Fibroblast of lung (primary cell): Measurements from ENCODE around the gene MS4A18.

Experiments used
- CTCF ChIP-seq, 2 donors: IDR thresholded peaks in 1 of 2; conservative IDR thresholded peaks in 1 of 2; 1 replicate in 1 of 2; 2 replicates in 1 of 2; pipeline ENCODE4 v1.5.1; 2011 to 2012; ENCODE audit warnings: low read length in 2 of 2, control low read depth in 1 of 2, inconsistent platforms in 1 of 2, low read depth in 1 of 2, mild to moderate bottlenecking in 1 of 2
- EZH2 ChIP-seq: IDR thresholded peaks from 2 replicates; pipeline ENCODE4 v1.5.1; 2012; ENCODE audit warnings: low read length, control low read depth, mild to moderate bottlenecking; ENCODE audit errors: missing control alignments

- TF ChIP-seq CTCF (conservative IDR thresholded peaks at IDR 0.05 in 1 of 2, IDR thresholded peaks at IDR 0.05 in 1 of 2; ENCODE audit: low read depth in 1 of 2, low read length in 2 of 2), result no peak
- no peak for TF ChIP-seq EZH2
These were observed 16.9 kb downstream of the MS4A18 start for GRCh38 chr11:60741421-60741820.
